ENCODE measurements around the gene GPC5. TPM values are rescaled to one million over a fixed set of nuclear protein-coding genes. Genes with fewer than 3 reads are reported as not detected.
"Not testable (repeated sequence)": the region's sequence is repeated elsewhere in the genome, so short reads cannot be mapped to it uniquely, and the experiment has no call there.

The GPC5 gene
- total RNA-seq, 2 donors from 2014 or later: not detected

GRCh38 chr13:92735909-92736308, 1337.5 kb downstream of the GPC5 start:
- TF ChIP-seq CTCF (IDR thresholded peaks at IDR 0.05): no peak
- TF ChIP-seq POLR2A (IDR thresholded peaks at IDR 0.05): no peak
- DNase-seq: no peak
- Histone ChIP-seq H3K36me3 (replicated peaks in 1 of 2; ENCODE audit: insufficient read depth in 1 of 2, low read depth in 2 of 2) (no peaks in the 10 kb centered on the region), H3K4me1 (no peaks in the 10 kb centered on the region), H3K27me3 (no peaks in the 10 kb centered on the region), H3K9me3 (no peaks in the 10 kb centered on the region), H3K27ac (no peak overlapping the region), H3K4me3 (no peak overlapping the region)
- no peak for ATAC-seq
- intact Hi-C loops (cut with DNase I): no loop called here
- WGBS, 2 donors: 87 to 90% methylated on average over 1 of the region's 1 CpG

GRCh38 chr13:92739306-92739818, 1340.9 kb downstream of the GPC5 start:
- H3K36me3 ChIP-seq (replicated peaks in 1 of 2; ENCODE audit: insufficient read depth in 1 of 2, low read depth in 2 of 2): no peaks in the 10 kb centered on the region
- TF ChIP-seq POLR2A (IDR thresholded peaks at IDR 0.05) (no peak), CTCF (IDR thresholded peaks at IDR 0.05) (no peak)
- no peaks in the 10 kb centered on the region for H3K4me1 ChIP-seq
- DNase-seq (no peak), ATAC-seq (no peak)
- no peaks in the 10 kb centered on the region for H3K27me3 ChIP-seq
- WGBS, 2 donors: 49 to 58% methylated on average over 2 of the region's 2 CpGs
- no peaks in the 10 kb centered on the region for H3K9me3 ChIP-seq
- H3K27ac ChIP-seq: no peak overlapping the region
- H3K4me3 ChIP-seq: no peak overlapping the region
- intact Hi-C loops (cut with DNase I): no loop called here

GRCh38 chr13:92743992-92744391, 1345.6 kb downstream of the GPC5 start:
- 92 to 100% methylated on average over 1 of the region's 1 CpG for WGBS, 2 donors
- H3K27me3 ChIP-seq: no peaks in the 10 kb centered on the region
- H3K4me3 ChIP-seq: no peak overlapping the region
- H3K9me3 ChIP-seq: no peaks in the 10 kb centered on the region
- H3K27ac ChIP-seq: no peak overlapping the region
- no peak for ATAC-seq
- H3K4me1 ChIP-seq: no peaks in the 10 kb centered on the region
- H3K36me3 ChIP-seq (replicated peaks in 1 of 2; ENCODE audit: insufficient read depth in 1 of 2, low read depth in 2 of 2): no peaks in the 10 kb centered on the region
- intact Hi-C loops (cut with DNase I): no loop called here
- TF ChIP-seq CTCF (IDR thresholded peaks at IDR 0.05) (no peak), POLR2A (IDR thresholded peaks at IDR 0.05) (no peak)
- DNase-seq: no peak

GRCh38 chr13:92745258-92745657, 1346.8 kb downstream of the GPC5 start:
- no peaks in the 10 kb centered on the region for H3K9me3 ChIP-seq
- H3K27ac ChIP-seq: no peak overlapping the region
- H3K27me3 ChIP-seq: no peaks in the 10 kb centered on the region
- DNase-seq (no peak), ATAC-seq (no peak)
- no peaks in the 10 kb centered on the region for H3K4me1 ChIP-seq
- no peak for TF ChIP-seq POLR2A (IDR thresholded peaks at IDR 0.05)
- no peak for TF ChIP-seq CTCF (IDR thresholded peaks at IDR 0.05)
- H3K36me3 ChIP-seq (replicated peaks in 1 of 2; ENCODE audit: insufficient read depth in 1 of 2, low read depth in 2 of 2): no peaks in the 10 kb centered on the region
- H3K4me3 ChIP-seq: no peak overlapping the region
- intact Hi-C loops (cut with DNase I): no loop called here

- H3K27ac ChIP-seq; H3K36me3 ChIP-seq (replicated peaks in 1 of 2; ENCODE audit: insufficient read depth in 1 of 2, low read depth in 2 of 2); H3K27me3 ChIP-seq; H3K4me1 ChIP-seq; H3K4me3 ChIP-seq; DNase-seq; intact Hi-C loops (cut with DNase I); H3K9me3 ChIP-seq; ATAC-seq: not testable (repeated sequence)
- 59 to 67% methylated on average over 12 of the region's 12 CpGs for WGBS, 2 donors
Measured at GRCh38 chr13:92752705-92753104, 1354.3 kb downstream of the GPC5 start.
